Fibroblast of lung (primary cell): ENCODE results near the gene IGLL1.

Experiments used
- EZH2 ChIP-seq: IDR thresholded peaks from 2 replicates; pipeline ENCODE4 v1.5.1; 2012; ENCODE audit warnings: low read length, control low read depth, mild to moderate bottlenecking; ENCODE audit errors: missing control alignments
- TF ChIP-seq, protein P1 (sequence below), 2 donors: IDR thresholded peaks in 1 of 2; conservative IDR thresholded peaks in 1 of 2; 1 replicate in 1 of 2; 2 replicates in 1 of 2; pipeline ENCODE4 v1.5.1; 2011 to 2012; ENCODE audit warnings: low read length in 2 of 2, control low read depth in 1 of 2, inconsistent platforms in 1 of 2, low read depth in 1 of 2, mild to moderate bottlenecking in 1 of 2

DNA sequence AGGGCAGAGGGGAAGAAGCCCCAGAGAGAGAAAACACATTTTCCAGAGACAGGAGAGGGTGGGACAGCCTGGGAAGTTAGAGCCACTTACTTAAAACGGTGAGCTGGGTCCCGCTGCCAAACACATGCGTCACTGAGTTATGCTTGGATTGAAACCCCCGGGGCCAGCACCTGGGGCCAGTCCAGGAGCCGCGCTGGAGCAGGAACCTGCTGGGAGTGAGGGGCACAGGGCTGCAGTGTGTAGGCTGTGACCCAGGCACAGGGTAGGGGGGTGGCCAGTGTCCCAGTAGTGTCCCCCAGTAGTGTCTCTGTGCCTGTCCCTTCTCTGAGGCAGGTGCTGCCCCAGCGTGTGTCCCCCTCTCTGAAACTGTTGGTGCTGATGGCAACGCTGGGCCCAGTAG lies 5.2 kb downstream of the IGLL1 start:
- TF ChIP-seq EZH2, result no peak
- TF ChIP-seq, protein P1, sequence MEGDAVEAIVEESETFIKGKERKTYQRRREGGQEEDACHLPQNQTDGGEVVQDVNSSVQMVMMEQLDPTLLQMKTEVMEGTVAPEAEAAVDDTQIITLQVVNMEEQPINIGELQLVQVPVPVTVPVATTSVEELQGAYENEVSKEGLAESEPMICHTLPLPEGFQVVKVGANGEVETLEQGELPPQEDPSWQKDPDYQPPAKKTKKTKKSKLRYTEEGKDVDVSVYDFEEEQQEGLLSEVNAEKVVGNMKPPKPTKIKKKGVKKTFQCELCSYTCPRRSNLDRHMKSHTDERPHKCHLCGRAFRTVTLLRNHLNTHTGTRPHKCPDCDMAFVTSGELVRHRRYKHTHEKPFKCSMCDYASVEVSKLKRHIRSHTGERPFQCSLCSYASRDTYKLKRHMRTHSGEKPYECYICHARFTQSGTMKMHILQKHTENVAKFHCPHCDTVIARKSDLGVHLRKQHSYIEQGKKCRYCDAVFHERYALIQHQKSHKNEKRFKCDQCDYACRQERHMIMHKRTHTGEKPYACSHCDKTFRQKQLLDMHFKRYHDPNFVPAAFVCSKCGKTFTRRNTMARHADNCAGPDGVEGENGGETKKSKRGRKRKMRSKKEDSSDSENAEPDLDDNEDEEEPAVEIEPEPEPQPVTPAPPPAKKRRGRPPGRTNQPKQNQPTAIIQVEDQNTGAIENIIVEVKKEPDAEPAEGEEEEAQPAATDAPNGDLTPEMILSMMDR (conservative IDR thresholded peaks at IDR 0.05 in 1 of 2, IDR thresholded peaks at IDR 0.05 in 1 of 2; ENCODE audit: low read depth in 1 of 2, low read length in 2 of 2), result no peak
